GM12873 (cell line): ENCODE data around the gene ADCY3.

Experiments
- TF ChIP-seq, protein P1 (sequence below): IDR thresholded peaks from 2 replicates; pipeline ENCODE4 v1.5.1; 2012; ENCODE audit warnings: low read depth, mild to moderate bottlenecking, moderate library complexity, low read length, control low read depth; ENCODE audit not compliant: insufficient read depth; ENCODE audit errors: missing control alignments

Gene ADCY3

DNA sequence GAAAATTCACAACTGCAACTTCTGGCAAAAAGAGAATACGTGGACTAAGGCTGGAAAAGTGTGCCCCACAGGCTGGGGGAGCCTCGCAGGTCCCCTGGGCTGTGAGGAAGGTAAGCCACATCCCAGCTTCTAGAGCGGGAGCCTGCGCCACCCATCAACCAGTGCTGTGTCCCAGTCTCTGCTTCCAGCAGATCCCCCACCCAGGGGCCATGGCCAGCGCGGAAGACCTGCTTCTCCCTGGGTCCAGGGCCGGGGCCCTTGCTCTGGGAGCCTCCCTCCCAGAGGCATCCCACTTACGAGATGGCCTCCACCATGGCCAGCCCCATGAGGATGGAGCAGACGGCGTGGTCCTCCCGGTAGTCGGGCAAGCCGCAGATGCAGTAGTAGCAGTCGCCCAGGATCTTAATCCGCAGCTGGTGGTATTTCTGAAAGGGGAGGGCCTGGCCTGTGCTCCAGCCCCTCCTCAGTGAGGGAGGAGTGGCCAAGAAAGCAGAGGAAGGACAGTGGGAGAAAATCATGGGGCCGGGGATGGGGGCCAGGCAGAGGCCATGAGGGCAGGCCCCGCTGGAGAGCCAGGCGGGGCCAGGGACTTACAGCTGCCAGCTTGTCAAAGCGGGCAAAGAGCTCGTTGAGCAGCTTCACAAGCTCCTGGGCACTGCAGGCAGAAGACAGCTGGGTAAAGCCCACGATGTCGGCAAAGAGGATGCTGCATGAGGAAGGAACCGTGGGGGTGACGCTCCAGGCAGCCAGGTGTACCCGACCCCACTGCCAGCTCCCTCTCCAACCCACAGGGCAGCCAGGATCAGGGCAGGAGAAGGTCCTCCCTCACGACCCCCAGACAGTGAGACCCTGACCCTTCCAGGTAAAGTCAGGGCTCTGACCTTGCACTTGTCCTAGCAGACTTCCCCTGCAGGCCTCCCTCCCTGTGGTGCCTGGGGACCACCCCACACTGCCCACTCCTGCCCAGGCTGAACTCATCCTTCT lies 78.8 kb downstream of the ADCY3 start:
- TF ChIP-seq, protein P1, sequence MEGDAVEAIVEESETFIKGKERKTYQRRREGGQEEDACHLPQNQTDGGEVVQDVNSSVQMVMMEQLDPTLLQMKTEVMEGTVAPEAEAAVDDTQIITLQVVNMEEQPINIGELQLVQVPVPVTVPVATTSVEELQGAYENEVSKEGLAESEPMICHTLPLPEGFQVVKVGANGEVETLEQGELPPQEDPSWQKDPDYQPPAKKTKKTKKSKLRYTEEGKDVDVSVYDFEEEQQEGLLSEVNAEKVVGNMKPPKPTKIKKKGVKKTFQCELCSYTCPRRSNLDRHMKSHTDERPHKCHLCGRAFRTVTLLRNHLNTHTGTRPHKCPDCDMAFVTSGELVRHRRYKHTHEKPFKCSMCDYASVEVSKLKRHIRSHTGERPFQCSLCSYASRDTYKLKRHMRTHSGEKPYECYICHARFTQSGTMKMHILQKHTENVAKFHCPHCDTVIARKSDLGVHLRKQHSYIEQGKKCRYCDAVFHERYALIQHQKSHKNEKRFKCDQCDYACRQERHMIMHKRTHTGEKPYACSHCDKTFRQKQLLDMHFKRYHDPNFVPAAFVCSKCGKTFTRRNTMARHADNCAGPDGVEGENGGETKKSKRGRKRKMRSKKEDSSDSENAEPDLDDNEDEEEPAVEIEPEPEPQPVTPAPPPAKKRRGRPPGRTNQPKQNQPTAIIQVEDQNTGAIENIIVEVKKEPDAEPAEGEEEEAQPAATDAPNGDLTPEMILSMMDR, result no peak

DNA sequence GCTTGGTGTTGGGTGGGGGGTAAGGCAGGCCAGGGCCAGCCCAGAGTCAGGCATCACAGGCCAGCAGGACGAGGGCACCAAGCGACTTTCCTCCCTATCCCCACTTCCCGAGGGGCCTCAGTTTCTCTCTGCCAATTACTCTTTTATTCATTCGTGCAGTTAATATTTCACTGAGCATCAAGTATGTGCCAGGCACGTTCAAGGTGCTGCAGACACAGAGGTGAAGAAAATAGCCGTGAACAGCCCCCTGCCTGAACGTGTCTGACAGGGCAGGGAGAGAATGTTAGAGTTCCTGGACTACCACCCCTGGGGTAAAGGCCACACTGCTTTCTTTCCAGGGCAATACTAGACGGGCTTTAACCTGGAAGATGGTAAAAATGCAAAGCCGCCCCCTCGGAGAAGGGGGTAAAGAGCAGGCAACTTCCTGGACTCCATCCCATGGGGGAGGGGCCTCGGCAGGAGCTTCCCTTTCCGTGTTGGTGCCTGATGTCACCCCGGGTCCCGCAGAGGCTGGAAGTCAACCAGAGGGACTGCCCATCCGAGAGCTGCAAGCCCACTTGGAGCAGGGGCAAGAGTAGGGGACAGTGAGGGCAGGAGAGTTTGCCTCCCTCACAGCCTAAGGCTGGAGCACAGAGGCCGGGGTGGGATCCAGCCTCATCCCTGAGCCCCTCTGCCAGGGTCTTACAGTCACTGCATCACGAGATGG lies 79.7 kb downstream of the ADCY3 start:
- TF ChIP-seq, protein P1, result no peak

DNA sequence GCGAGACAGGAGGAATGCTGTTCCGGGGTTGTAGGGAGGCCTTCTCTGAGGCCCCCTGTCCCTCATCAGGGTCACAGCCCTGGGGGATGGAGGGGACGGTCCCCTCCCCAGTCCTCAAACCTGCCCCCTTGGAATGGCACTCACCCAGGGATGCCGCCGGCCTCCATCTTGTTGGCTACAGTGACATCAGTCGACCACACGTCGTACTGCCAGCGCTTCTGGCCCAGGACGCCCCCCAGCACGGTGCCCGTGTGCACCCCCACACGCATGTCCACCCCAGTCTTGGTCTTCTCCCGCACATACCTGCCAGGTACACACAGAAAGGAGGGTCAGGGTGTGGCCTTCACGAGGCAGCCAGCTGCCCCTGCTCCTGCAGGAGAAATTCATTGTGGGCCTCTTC lies 80.3 kb downstream of the ADCY3 start:
- TF ChIP-seq, protein P1, result no peak

DNA sequence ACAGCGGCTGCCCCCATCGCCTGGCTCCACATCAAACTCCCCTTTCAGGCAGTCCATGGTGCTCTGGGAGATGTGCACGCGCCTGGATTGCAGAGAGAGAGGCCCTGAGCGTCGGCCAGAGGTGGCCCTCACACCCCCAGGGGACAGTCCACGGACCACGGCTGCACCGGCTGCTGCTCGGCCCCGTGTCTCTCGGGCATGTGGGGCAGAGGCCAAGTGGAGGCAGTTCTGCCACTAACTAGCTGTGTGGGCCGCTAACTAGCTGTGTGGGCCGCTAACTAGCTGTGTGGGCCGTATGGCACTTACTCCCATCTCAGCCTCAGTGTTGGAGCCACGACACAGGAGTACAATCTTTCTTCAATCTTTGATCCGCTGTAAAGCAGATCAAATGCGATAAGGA lies 81.5 kb downstream of the ADCY3 start:
- TF ChIP-seq, protein P1, result no peak

DNA sequence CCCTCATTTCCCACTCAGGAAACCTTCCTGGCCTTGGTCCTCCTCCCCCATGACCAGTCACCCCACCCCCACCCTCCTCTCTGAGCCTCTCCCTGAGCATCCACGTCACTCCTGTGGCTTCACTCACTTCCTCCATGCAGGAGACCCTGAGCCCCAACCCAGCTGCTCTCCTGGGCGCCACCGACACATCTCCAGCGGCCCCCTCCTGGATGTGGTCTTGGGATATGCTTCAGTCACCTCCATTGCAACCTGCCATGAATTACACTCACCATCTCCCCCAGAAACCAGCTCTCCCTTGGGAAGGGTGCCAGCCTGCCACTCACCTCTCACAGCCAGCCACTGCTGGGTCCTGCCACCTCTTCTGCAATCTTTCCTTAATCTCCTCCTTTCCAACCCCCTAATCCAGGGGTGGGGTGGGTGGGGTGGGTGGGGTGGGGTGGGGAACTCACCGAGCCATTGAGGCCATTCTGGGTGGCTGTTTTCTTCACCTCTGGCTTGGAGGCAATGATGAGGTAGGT lies 82.0 kb downstream of the ADCY3 start:
- TF ChIP-seq, protein P1, result no peak

DNA sequence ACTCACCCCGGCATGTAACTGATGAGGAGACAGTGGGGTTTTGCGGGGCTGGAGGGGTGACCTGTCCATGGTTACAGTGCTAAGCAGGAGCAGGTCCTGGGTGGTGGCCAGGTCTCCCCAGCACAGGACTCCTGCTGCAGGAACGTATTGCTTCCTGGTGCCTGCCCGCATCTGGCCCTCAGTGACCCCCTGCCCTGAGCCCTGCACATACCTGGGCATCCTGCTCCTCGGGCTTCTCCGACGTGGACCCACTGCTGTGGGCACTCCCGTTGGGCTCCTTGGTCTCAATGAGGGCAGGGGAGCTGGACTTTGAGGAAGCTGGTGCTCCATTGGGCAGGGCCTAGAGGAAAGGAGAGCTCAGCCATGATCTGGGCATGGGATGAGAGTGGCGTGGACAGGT lies 83.3 kb downstream of the ADCY3 start:
- TF ChIP-seq, protein P1, result no peak

DNA sequence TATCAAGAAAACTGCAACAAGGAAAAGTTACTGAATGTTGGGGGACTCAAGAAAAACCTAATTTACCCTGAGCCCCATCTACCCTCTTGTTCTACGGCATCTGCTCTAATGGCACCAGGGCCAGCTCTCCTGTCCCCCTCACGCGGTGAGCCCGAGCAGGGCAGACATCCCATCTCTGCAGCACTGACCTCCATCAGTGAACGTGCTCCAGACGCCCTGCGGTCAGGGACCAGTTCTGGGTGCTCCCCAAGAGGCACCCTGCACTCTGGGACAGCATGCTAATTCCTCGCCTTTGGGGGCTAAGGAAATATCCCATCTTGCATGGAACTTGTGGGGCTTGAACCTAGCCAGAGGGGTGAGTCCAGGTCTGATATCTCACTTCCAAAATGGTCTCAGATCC lies 83.8 kb downstream of the ADCY3 start:
- TF ChIP-seq, protein P1, result no peak
